Measurements from ENCODE around the gene SH3RF3.
"Not testable (repeated sequence)": the region's sequence is repeated elsewhere in the genome, so short reads cannot be mapped to it uniquely, and the experiment has no call there.

Gene SH3RF3

GRCh38 chr2:109519513-109519912 is 390.5 kb downstream of the SH3RF3 start:
- DNase-seq, result no peak

DNA sequence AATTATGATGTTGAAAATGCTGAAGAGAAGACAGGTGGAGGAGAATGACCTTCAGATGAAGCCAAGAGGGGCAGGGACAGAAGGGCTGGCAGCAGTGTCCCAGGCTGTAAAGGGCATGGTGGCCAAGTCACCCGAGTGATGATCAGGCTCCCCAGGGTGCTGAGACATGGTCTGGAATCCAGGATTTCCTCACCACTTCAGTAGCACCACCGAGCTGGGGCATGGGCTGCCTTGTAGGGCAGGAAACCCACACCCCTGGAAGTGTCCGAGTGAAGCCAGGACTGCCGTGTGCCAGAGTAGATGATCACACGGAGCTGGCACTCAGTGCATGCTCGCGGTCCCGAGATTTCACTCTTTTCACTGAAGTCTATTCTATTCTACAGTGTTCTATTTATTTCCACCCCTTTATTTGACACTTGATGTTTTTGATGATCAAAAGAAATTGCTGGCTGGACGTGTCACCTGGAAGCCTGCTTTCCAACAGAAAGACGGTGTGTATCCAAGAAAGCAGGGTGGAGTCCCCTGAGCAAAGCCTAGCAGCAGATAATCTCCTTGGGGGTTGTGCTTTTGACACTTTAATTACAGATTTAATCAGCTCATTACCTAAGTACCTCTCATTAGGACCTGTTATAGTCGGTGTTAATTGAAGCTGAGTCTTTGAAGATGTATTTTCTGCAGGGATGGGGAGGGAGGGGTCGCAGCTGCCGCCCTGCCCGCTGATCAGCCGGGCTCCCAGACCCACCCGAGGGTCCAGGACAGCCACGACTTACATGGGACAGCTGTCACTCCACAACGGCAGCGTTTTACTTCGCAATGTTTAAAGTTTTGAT is 392.4 kb downstream of the SH3RF3 start:
- DNase-seq, result no peak

GRCh38 chr2:109522063-109522374 is 393.0 kb downstream of the SH3RF3 start:
- no peak for DNase-seq

DNA sequence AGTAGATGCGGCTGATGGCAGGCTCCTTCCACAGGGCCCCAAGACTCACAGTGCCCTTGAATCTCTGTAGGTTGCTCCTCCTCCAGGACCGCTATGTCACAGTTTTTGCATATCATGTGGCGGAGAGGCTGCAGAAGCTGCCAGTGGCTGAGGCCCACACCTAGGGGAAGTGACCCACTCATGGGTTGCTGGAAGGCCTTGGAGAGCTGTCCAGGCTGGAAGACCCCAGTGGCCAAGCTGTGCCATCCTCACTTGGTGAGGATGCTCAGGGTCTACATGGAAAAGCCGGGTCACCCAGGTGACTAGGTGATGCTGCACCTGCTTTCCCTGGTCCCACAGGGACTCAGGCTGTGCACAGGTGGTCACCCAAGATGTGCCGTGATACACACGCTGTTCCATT is 394.1 kb downstream of the SH3RF3 start:
- DNase-seq, result no peak

GRCh38 chr2:109523536-109524361 is 394.7 kb downstream of the SH3RF3 start:
- no peak for DNase-seq

DNA sequence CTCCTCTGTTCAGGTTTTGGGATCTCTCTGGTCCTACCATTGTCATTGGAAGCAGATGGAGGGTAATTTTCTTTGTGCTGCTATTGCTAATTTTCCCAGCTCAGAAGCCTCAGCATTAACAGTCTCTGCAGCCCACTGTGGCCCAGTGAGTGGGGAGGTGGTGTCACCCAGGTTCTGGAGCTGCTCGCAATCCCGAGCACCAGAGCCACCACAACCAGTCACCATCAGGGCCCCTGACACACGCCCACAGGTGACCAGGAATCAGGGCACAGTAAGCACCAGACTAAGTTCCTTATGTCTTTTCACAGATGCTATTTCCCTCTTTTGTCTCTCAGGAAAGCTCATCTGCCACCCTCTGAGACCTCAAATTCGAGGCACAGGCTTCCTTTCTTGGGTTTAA is 396.8 kb downstream of the SH3RF3 start:
- no peak for DNase-seq

DNA sequence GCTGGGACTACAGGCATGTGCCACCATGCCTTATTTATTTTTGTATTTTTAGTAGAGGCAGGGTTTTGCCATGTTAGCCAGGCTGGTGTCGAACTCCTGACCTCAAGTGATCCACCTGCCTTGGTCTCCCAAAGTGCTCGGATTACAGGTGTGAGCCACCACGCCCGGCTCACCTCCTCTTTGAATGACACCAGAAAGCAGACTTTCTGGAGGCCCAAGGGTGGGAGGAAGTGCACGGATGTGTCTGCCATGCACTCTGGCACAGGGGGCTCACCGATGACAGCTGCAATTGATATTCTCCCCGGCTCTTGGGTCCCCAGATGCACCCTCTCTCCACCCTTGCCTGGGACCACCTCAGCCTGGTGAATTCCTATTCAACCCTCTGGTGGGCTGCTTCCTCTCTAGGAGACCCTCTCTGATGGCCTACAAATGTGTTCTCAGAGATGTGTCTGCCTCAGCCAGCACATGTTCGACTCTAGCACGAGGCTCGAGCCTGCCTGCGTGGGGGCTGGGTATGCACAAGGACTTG is 397.5 kb downstream of the SH3RF3 start:
- no peak for DNase-seq

DNA sequence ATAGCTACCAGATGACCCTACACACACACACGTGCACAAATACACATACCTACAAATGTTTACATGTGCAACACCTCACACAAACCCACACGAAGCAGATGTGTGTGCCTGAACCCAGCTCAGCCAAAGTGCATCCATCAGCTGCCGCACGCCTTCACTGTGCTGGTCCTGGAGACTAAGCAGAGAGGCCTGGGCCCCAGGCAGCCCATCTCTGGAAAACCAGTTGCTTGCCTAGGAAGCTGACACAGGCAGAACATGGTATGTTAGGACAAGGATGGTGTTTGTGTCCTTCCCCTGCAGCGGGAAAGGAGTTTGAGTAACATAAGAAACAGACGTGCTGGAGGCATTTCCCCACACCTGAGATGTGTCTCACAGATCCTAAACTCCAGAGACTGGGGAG is 398.1 kb downstream of the SH3RF3 start:
- no peak for DNase-seq

DNA sequence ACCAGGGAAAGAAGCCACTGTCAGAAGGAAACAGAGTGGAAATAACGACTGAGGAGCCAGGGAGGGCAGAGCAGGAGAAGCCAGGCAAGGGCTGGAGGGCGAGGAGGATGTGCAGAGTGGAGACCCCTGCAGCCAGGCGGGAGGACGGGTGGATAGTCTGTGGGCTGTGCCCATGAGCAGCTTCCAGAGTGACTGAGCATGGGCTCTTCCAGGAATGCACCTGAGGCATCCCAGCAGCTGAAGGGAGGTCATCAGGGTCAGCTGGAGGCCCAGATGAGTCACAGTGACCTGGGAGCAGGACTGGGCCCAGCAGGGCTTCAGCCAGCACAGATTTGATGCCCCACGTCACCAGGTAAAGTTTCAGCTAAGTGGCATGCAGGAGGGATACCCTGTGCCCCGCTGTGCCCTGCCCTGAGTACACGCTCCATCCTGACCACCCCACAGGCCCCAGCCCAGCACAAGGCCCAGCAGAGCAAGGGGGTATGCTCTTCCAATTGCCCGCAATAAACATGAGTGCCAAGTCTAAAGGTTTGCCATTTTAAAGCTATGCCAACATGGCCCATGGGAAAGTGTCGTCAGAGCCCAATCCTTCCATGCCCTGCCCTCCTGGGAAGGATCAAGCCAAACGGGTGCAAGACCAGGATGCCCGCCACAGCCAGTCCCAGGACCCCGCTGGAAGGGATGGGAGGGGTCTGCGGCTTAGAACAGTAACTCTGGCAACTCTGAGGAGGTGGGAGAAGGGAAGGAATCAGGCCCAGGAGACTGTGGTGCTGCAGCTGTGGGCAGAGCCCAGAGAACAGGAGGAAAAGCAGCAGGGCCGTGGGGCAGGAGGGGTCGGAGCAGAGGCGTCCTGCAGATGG is 399.1 kb downstream of the SH3RF3 start:
- DNase-seq, result no peak

GRCh38 chr2:109528811-109529501 is 400.0 kb downstream of the SH3RF3 start:
- no peak for DNase-seq

DNA sequence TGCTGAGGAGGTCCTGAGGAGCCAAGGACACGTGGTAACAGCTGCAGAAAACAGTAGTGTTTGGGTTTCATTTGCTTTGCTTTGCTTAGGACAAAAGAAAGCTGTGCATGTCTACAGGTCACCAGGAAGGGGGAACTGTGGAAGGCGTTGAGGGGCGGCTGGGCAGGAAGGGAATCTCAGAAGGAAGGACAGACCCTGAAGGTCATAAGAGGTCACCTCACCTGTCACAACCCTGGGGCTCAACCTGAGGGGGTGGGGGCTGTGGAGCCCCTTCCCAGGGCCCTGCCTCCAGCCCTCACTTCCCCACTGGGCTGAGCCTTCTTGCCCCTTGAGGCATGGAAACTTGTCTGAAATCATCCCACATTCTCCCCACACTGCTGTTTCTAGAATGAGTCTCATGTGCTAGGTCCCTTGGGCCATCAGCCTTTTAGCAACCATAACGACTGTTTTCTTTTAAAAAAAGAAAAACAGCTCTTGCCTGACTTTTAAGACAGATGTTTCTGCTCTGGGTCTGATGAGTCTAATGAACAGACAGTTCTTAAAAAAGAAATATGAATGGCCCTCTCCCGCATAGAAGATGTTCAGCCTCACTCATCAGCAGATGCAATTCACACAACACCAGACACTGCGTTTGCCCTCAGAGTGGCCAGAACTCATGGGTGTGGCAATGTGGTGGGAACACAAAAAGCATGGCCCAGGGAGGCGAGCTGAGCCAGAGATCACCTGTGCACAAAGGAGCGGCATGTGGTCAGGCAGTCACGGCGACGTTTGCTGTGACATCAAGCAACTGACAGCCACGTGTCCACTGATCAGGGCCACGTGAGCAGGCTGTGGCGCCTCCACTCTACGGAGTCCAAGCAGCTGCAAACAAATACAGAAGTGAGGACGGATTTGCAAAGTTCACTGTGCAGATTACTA is 400.8 kb downstream of the SH3RF3 start:
- no peak for DNase-seq

GRCh38 chr2:109530712-109531111 is 401.7 kb downstream of the SH3RF3 start:
- DNase-seq, result no peak

GRCh38 chr2:109531221-109531620 is 402.2 kb downstream of the SH3RF3 start:
- DNase-seq, result no peak

DNA sequence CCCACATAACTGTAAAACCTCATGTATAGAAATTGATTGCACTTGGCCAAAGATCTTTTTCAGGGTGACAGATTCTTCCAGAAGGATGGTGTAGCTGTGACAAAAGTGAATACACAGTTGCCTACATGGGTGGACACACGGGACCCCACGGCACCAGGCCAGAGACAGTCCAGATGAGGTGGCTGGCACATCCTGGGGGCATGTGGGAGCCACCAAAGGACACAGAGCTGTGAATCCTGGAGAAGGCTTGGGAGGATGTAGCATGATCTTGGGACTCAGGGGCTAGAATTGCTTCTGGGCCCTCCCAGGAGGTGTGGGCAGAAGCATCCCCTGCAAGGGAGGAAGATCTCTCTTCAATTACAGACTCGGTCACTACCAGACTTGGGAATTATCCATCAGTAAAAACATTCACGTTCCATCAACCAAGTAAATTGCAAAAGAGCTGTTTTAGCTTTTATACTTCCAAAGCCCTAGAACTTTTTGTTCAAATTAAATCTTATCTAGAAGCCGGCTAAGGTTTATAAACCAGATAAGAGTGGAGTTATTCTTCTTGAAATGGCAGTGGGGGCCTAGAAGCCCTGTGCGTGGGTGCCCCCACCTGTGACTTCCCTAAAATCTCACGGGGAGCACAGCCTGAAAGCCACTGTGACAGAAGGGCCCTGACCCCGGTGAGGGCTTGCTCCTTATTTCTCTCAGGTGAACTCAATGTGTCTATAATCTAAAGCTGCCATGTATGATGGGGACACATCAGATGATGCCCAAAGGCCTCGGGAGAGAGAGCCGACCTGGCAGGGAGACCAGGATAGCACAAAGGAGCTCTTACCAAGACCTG is 403.1 kb downstream of the SH3RF3 start:
- DNase-seq, result no peak

- DNase-seq, result no peak
Observed at GRCh38 chr2:109532728-109533076, 403.7 kb downstream of the SH3RF3 start.

DNA sequence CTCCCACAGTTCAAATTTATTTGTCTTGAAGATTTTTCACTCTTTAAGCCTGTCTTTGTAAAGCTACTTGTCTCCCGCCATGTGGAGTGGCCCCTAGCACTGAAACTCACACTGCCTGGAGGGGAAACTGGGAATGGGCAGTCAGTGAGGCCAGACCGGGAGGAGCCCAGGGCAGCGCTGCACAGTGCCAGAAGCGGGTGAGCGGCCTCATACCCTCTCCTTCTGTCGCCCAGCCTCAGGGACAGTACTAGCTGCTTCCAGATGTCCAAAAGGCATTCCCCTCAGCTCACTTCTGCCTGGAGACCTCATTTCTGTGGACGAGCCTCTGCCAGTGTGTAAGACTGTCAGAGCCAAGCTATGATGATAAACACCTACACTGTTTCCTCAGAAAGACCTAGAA is 404.8 kb downstream of the SH3RF3 start:
- no peak for DNase-seq

DNA sequence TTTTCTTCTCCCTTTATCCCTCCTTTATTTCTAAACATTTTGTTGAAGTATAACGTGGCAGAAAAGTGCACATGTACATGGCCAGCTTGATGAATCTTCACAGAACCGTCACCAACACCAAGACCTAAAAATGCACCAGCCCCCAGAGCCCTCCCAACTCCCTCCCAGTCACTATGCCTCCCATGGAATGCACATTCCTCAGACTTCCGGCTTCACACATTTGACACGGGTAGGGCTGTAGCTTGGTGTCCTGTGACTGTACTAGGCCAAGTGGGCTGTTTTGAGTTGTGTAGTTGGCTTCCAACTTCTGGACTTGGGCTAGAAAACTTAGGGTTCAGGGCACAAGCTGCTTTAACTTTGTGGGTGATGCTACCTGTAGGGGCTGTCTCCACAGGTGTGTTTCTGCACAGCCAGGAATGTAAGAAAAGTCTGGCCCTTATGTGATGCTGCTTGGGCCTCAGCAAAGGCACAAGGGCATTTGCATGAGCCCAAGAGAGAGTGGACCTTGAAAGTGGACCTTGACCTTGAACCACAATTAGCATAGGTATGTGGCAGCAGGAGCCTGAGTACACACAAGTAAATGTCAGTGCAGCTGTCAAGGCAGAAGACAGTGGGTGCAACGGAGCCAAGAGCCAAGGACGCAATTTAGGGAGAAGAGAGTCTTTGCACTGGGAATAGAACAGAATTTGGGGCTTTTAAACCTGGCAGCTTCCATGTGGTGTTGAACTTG is 406.4 kb downstream of the SH3RF3 start:
- no peak for DNase-seq

- DNase-seq, result not testable (repeated sequence)
Observed at GRCh38 chr2:109536556-109536955, 407.6 kb downstream of the SH3RF3 start.

DNA sequence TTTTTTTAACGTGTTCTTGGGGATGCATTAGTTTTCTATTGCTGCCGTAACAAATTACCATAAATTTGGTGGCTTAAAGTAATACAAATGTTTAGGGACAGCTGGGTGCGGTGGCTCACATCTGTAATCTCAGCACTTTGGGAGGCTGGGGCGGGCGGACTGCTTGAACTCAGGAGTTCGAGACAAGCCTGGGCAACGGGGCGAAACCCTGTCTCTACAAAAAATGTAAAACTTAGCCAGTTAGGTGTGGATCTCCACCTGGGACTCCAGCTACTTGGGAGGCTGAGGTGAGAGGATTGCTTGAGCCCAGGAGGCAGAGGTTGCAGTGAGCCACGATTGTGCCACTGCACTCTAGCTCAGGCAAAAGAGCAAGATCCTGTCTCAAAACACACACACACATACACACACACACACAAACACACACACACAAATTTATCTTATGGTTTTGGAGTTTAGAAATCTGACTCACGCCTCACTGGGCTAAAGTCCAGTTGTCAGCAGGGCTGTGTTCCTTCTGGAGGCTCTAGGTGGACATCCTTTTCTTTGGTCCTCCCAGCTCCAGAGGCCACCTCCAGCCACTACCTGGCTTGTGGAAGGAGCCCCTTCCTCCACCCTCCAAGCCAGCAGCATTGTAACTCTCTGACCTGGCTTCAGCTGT is 408.7 kb downstream of the SH3RF3 start:
- no peak for DNase-seq

Measured in NCI-H2029 treated with DMSO at 0.1 percent for 48 hours (cell line).